Activated gamma-delta T cell treated with anti-CD3 and anti-CD28 coated beads, Interleukin-2, amount 50 U/mL, for 16 hours (primary cell): ENCODE data around the gene PLA2G2C.
A peak's percentile ranks its signal among the peaks of the same experiment; 100 is the strongest.

ENCODE experiments used
- DNase-seq: peaks from one replicate; pipeline ENCODE4 v3.0.0-alpha.2; 2020; ENCODE audit warnings: low read depth

The PLA2G2C gene

GRCh38 chr1:20152599-20152930 is 33.8 kb downstream of the PLA2G2C start:
- no peak for DNase-seq

DNA sequence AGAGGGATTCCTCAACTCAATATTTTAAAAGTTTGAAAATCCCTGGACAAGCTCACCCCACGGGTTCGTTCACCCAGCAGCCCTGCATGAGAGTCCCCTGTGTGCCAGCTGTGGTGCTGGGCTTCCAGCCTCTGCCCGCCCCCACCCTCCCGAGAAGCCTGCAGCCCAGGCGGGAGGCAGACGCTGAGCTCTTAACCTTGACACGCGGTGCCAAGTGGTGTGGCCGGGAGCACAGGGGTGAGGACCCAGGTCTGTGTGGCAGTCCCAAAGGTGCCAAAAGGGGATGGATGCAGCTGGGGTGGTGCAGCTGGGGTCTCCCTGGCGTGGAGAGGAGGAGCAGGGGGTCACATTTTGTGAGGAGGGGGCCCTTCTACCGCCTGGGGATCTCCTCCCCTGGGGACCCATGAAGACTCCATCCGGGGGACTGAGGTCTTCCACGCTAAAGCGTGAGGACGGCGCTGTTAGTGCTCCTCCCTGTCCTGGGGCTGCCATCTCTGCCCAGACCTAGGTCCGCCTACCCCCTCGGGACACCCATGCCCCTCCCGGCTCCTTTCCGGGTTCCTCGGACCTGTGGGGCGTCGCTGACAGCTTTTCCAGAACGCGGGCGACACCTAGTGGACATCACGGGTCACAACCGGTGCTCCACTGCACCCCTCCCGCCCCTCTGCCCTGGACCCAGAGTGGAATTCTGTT is 34.3 kb downstream of the PLA2G2C start:
- peak; percentile 65 for DNase-seq

DNA sequence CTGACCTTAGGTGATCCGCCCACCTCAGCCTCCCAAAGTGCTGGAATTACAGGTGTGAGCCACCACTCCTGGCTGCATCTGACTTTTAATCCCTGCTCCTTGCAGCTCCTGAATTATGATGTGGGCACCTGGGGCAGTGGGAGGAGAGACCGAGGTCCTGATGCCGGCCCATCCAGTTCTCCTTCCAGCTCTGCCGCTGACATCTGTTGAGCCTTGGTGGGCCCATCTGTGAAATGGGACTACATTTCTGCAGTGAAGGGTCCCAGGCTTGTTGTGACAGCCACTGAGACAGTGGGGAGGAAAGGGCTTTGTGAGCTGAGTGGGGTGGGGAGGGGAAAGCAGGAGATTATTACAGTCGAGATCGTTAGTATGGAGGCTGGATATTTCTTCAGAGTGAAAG is 35.3 kb downstream of the PLA2G2C start:
- no peak for DNase-seq

- no peak for DNase-seq
Observed at GRCh38 chr1:20150326-20150705, 36.0 kb downstream of the PLA2G2C start.

DNA sequence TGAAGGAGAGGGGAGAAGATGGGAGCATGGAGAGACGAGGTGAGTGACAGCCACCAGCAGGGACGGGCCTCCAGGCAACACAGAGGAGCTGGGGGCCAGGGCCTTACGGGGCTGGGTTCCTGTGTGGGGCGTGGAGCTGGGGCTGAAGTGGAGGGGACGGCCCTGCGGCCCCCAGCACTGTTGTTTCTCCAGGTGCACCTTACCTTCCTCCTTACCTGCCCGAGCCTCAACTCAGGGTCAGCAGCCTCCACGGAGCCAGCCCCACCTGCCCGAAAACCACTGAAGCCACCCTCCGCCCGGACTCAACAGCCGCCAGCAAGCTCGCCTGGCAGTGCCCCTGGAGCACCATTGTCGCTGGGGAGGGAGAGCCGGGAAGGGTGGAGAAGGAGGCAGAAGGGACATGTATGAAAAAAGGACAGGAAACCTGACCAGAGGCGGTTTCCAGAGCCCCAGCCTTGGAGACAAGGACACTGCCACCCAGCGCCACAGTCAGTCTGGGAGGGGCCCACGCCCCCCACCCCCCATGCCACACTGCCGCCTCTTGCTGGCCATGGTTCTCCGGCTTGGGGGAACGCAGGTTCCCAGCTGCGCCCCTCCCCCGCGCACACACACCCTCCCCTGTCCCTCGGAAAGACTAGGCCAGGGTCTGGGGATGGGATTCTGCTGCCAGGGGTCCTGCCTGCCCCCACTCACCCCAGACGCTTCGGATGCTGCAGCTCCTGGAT is 36.6 kb downstream of the PLA2G2C start:
- no peak for DNase-seq

GRCh38 chr1:20148571-20149500 is 37.5 kb downstream of the PLA2G2C start:
- no peak for DNase-seq

GRCh38 chr1:20147846-20148570 is 38.3 kb downstream of the PLA2G2C start:
- DNase-seq, result no peak

DNA sequence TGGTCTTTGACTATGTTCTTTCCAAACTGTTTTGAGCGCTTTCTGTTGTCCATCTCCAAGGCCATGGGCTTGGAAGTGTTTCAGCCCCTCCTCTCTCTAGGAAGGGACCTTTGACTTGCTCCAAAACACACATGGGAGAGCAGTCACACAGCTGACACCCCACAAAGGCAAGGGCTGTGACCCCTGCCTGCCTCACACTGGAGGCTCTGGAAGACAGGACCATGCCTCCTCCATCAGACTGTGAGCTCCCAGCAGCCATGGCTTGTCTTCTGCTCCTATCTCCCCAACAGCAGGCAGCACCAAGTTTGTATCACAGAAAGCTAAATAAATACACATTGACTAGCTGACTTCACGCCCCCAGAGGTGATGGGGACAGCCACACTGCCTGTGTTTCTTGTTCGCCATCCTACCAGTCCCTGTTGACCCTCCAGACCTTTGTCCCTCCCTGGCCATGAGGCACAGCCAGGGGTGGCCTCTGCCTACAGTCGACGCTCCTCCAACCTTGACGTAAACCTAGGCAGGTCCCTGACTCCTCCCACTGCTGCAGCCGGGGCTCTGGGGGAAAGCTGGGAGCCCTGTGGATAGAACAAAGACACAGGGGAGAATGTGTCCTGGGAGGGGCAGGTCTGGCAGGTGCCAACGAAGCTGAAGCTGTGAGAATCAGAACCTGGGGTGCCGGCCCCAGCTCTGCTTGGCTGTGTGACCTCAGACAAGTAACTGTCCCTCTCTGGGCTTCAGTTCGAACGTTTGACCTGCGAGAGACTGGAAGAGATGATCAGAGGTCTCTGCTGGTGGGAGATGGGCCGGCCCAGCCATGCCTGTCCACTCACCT is 42.4 kb downstream of the PLA2G2C start:
- no peak for DNase-seq

- no peak for DNase-seq
Observed at GRCh38 chr1:20143318-20143717, 43.0 kb downstream of the PLA2G2C start.

- DNase-seq, result no peak
Observed at GRCh38 chr1:20142001-20142710, 44.2 kb downstream of the PLA2G2C start.

DNA sequence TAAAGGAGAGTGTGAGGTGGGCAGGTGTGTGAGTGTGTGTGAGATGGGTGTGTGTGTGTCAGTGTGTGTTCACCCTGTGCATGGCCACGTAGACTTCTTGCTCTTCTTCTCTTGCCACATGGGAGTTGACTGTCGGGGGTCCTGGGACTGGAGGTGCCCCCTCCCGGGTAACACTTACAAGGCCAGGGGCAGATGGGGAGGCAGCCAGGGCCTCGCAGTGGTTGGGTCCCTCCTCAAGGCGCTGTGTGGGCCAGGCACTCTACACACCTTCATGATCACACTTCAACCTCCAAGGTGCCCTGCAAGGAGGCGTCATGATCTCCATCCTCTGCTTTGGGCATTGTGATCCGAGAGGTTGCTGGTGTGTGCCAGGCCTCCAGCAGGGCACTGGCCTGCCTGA is 44.9 kb downstream of the PLA2G2C start:
- no peak for DNase-seq

DNA sequence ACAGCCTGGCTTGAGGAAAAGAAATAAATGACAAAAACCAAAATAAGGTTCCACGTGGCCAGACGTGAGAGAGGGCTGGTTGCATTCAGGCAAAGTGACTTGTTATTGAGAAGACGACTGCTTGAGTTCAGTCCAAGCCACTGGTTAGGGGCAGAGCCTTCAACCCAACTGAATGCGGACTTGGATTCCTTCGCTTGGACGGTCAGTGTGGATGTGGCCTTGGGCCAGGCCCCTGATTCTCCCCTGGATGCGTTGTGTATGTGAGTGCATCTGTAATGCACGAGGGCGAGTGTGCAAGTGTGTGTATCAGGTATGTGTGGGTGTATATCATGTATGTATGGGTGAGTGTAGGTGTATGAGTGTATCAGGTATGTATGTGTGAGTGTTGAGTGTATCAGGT is 45.3 kb downstream of the PLA2G2C start:
- no peak for DNase-seq

DNA sequence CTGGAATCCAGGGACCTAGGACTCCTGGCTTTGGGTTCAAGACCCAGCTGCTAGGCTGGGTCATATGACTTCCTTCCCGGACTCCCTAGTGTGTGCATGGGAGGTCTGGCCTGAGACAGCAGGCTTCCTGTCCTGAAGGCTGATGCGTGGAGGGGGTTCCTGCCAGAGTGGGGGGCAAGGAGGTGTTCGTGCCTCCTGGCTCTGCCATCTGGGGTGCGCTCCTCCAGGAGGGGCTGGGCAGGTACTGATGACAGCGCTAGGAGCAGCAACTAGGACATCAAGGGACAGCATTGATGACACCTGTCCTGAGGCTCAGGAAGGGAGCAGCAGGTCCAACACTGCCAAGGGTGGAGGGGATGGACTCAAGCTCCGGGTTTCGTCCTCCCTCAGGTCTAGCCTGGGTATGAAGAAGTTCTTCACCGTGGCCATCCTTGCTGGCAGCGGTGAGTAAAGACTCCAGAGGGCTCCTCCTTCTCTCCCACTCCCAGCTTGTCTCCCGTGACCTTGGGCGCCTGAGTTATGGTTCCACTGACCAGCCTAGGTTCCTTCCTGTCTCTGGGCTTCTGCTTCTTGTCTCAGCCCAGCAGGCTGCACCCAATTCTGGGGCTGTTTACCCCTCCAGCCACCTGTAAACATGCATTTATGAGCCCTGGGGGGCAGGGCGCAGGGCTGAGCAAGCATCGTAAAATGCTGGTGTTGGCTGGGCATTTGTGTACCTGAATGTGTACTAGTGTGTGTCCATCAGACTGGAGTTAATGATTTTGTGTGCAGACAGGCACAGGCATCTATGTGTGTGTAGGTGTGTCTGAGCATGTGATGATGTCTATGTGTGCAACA is 46.3 kb downstream of the PLA2G2C start:
- no peak for DNase-seq

GRCh38 chr1:20138961-20139550 is 47.3 kb downstream of the PLA2G2C start, which contains the start of gene PLA2G2F:
Gene PLA2G2F, plus strand, starts transcription at chr1:20139323. Its CDS starts 105 bp downstream, at chr1:20139428.
- DNase-seq, result no peak

DNA sequence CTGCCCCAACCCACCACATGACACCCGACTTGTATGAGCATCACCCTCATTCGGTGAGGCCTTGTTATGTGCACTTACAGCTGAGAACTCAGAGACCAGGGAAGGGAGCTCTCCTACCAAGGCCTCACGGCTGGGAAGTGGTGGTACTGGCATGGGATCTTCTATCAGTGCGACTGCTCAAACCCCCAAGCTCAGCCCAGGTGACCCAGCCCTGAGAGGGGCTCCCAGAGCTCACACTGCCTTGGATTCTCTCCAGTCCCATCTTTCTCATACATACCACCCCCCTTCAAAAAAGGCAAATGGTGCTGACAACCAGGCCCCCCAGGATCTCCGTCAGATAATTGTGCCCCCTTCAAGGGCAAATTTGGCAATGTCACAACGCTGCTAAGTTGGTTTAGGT is 48.0 kb downstream of the PLA2G2C start:
- no peak for DNase-seq

- no peak for DNase-seq
Observed at GRCh38 chr1:20137604-20138003, 48.7 kb downstream of the PLA2G2C start.

GRCh38 chr1:20137055-20137454 is 49.3 kb downstream of the PLA2G2C start:
- no peak for DNase-seq

GRCh38 chr1:20136249-20136648 is 50.1 kb downstream of the PLA2G2C start:
- no peak for DNase-seq

GRCh38 chr1:20134995-20135394 is 51.3 kb downstream of the PLA2G2C start:
- no peak for DNase-seq
